Astrocyte (in vitro differentiated cells and primary cell): ENCODE results near the gene TMEM192. TPM values are rescaled to one million over a fixed set of nuclear protein-coding genes. Genes with fewer than 3 reads are reported as not detected.

Source experiments
- DNase-seq: peaks from one replicate; pipeline ENCODE4 v3.0.0-alpha.2; 2010; ENCODE audit warnings: low read depth
- FAIRE-seq: peaks from 2 replicates; lab custom pipeline; 2011; peaks lifted over from hg19 to GRCh38; lab: Jason Lieb, UNC
- H2AFZ ChIP-seq: 2 replicates; pipeline ENCODE4 v1.6.0; 2012; ENCODE audit warnings: low read depth, low read length, inconsistent platforms
- H3K27ac ChIP-seq: 2 replicates; pipeline ENCODE4 v1.5.1; 2011; ENCODE audit warnings: low read depth, low read length, inconsistent platforms
- H3K27me3 ChIP-seq: 2 replicates; pipeline ENCODE4 v1.6.0; 2011; ENCODE audit warnings: low read length, inconsistent platforms; ENCODE audit not compliant: insufficient read depth
- H3K36me3 ChIP-seq: 2 replicates; pipeline ENCODE4 v1.5.1; 2011; ENCODE audit warnings: low read length, inconsistent platforms; ENCODE audit not compliant: insufficient read depth
- H3K4me1 ChIP-seq: 2 replicates; pipeline ENCODE4 v1.5.1; 2011; ENCODE audit warnings: low read length, inconsistent platforms; ENCODE audit not compliant: insufficient read depth
- H3K4me2 ChIP-seq: 2 replicates; pipeline ENCODE4 v1.6.0; 2012; ENCODE audit warnings: low read length, inconsistent platforms
- H3K4me3 ChIP-seq: 2 replicates; pipeline ENCODE4 v1.5.1; 2011; ENCODE audit warnings: low read depth, mild to moderate bottlenecking, low read length, inconsistent platforms; ENCODE audit not compliant: insufficient read depth
- H3K79me2 ChIP-seq: 2 replicates; pipeline ENCODE4 v1.6.0; 2012; ENCODE audit warnings: mild to moderate bottlenecking, low read length, inconsistent platforms; ENCODE audit not compliant: insufficient read depth
- H3K9ac ChIP-seq: 2 replicates; pipeline ENCODE4 v1.6.0; 2012; ENCODE audit warnings: mild to moderate bottlenecking, low read length, inconsistent platforms
- H3K9me3 ChIP-seq: 2 replicates; pipeline ENCODE4 v1.5.1; 2012; ENCODE audit warnings: low read depth, mild to moderate bottlenecking, low read length, inconsistent platforms; ENCODE audit not compliant: insufficient read depth
- H4K20me1 ChIP-seq: 2 replicates; pipeline ENCODE4 v1.6.0; 2012; ENCODE audit warnings: low read length, inconsistent platforms; ENCODE audit not compliant: insufficient read depth
- H3K27ac Mint-ChIP-seq: one replicate; pipeline ENCODE4 v1.8.0; 2021; ENCODE audit warnings: mild to moderate bottlenecking, mixed read lengths; ENCODE audit not compliant: unreplicated experiment
- H3K27me3 Mint-ChIP-seq: one replicate; pipeline ENCODE4 v1.8.0; 2021; ENCODE audit warnings: low read depth, mixed read lengths; ENCODE audit not compliant: unreplicated experiment
- H3K36me3 Mint-ChIP-seq: one replicate; pipeline ENCODE4 v1.8.0; 2021; ENCODE audit warnings: low read depth, mixed read lengths; ENCODE audit not compliant: unreplicated experiment
- H3K4me1 Mint-ChIP-seq: one replicate; pipeline ENCODE4 v1.8.0; 2021; ENCODE audit warnings: low read depth, mixed read lengths; ENCODE audit not compliant: unreplicated experiment
- H3K4me3 Mint-ChIP-seq: one replicate; pipeline ENCODE4 v1.8.0; 2021; ENCODE audit warnings: mild to moderate bottlenecking, moderate library complexity, mixed read lengths; ENCODE audit not compliant: unreplicated experiment
- H3K9me3 Mint-ChIP-seq: one replicate; pipeline ENCODE4 v1.8.0; 2021; ENCODE audit warnings: mild to moderate bottlenecking, mixed read lengths; ENCODE audit not compliant: unreplicated experiment
- EZH2 ChIP-seq: IDR thresholded peaks from 2 replicates; pipeline ENCODE4 v1.6.1; 2012; ENCODE audit warnings: mild to moderate bottlenecking, low read length, inconsistent platforms; ENCODE audit not compliant: insufficient read depth
- total RNA-seq: library from RNA; stranded (reverse); gene quantifications from 2 replicates; pipeline ENCODE4 v1.2.1, GENCODE V29; 2021
- TF ChIP-seq, protein P1 (sequence below): IDR thresholded peaks from 2 replicates; pipeline ENCODE4 v1.5.1; 2011; ENCODE audit warnings: low read depth, mild to moderate bottlenecking, inconsistent platforms, low read length, moderate library complexity; ENCODE audit not compliant: insufficient read depth

The TMEM192 gene
- total RNA-seq, 1 donor from 2014 or later: 20.2 TPM

DNA sequence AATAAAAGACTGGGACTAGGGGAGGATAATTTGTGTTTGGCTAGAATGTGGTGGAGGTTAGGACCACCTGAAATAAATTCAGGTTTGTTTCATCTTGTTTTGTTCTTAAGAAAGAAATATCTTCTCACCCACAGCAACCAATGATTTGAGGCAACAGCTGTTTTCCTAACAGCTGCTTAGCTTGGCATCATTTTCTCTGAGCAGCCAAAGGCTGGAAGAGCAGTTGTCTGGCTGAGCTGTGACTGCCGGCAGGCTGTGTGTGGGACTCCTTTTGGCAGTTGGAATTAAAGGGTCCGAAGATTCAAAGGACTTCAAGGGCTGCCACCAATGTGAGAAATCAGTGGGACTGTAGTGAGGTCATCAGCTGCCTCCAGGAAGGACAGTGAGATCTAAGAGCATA lies 54.0 kb downstream of the TMEM192 start:
- H3K27me3 Mint-ChIP-seq: no peaks in the 10 kb centered on the region
- no peaks in the 10 kb centered on the region for H3K27me3 ChIP-seq
- no peaks in the 10 kb centered on the region for H4K20me1 ChIP-seq
- no peak overlapping the region for H2AFZ ChIP-seq
- H3K36me3 Mint-ChIP-seq: no peaks in the 10 kb centered on the region
- no peak overlapping the region for H3K27ac Mint-ChIP-seq
- no peak overlapping the region for H3K4me3 Mint-ChIP-seq
- H3K9me3 ChIP-seq: no peaks in the 10 kb centered on the region
- no peak for FAIRE-seq
- H3K27ac ChIP-seq: no peak overlapping the region
- no peak overlapping the region for H3K9ac ChIP-seq
- no peak overlapping the region for H3K4me3 ChIP-seq
- H3K36me3 ChIP-seq: no peaks in the 10 kb centered on the region
- no peaks in the 10 kb centered on the region for H3K4me1 ChIP-seq
- no peak overlapping the region for H3K4me2 ChIP-seq
- no peaks in the 10 kb centered on the region for H3K79me2 ChIP-seq
- H3K4me1 Mint-ChIP-seq: peaks cover 6% of the 10 kb centered on the region
- no peak for DNase-seq
- no peaks in the 10 kb centered on the region for H3K9me3 Mint-ChIP-seq
- TF ChIP-seq EZH2: no peak
- TF ChIP-seq, protein P1, sequence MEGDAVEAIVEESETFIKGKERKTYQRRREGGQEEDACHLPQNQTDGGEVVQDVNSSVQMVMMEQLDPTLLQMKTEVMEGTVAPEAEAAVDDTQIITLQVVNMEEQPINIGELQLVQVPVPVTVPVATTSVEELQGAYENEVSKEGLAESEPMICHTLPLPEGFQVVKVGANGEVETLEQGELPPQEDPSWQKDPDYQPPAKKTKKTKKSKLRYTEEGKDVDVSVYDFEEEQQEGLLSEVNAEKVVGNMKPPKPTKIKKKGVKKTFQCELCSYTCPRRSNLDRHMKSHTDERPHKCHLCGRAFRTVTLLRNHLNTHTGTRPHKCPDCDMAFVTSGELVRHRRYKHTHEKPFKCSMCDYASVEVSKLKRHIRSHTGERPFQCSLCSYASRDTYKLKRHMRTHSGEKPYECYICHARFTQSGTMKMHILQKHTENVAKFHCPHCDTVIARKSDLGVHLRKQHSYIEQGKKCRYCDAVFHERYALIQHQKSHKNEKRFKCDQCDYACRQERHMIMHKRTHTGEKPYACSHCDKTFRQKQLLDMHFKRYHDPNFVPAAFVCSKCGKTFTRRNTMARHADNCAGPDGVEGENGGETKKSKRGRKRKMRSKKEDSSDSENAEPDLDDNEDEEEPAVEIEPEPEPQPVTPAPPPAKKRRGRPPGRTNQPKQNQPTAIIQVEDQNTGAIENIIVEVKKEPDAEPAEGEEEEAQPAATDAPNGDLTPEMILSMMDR: no peak

GRCh38 chr4:165055601-165056000 lies 57.1 kb downstream of the TMEM192 start:
- no peak for TF ChIP-seq EZH2
- TF ChIP-seq, protein P1: no peak
- Mint-ChIP-seq H3K27me3 (no peaks in the 10 kb centered on the region), H3K27ac (no peak overlapping the region), H3K9me3 (no peaks in the 10 kb centered on the region), H3K36me3 (no peaks in the 10 kb centered on the region), H3K4me3 (no peak overlapping the region), H3K4me1 (no peaks in the 10 kb centered on the region)
- Histone ChIP-seq H4K20me1 (no peaks in the 10 kb centered on the region), H3K79me2 (no peaks in the 10 kb centered on the region), H3K9ac (no peak overlapping the region), H2AFZ (no peak overlapping the region), H3K4me1 (no peaks in the 10 kb centered on the region), H3K4me3 (no peak overlapping the region), H3K27ac (no peak overlapping the region), H3K27me3 (no peaks in the 10 kb centered on the region), H3K4me2 (no peak overlapping the region), H3K9me3 (no peaks in the 10 kb centered on the region), H3K36me3 (no peaks in the 10 kb centered on the region)
- FAIRE-seq (no peak), DNase-seq (no peak)

DNA sequence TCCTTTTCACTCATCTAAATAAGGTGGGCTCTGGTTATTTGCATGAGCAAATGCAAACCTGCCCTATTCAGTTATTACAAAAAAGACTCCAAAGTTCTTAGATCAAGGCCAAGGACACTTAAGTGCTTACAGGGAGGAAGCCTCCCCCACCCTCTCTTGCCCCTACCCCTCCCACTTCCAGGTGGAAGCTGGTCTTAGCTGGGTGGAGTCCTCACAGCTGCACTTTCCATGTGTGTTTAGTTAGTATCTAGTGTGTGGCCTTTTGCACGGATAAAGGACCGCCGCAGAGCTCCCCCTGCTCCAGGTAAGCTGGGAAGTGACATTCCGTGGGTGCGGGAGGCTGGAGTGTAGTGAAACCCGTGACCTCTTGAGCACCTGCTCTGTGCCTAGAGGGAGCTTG lies 59.0 kb downstream of the TMEM192 start, which contains the start of gene TRIM75:
Gene TRIM75, plus strand, starts transcription at position 222 of the 400 bp plus-strand sequence. CDS start 5,282 bp downstream, outside the sequence.
- DNase-seq (no peak), FAIRE-seq (no peak)
- Histone ChIP-seq H3K4me1 (no peaks in the 10 kb centered on the region), H3K79me2 (no peaks in the 10 kb centered on the region), H3K9ac (no peak within 1 kb of the TSS), H3K36me3 (no peaks in the 10 kb centered on the region), H3K27me3 (no peaks in the 10 kb centered on the region), H3K27ac (no peak within 1 kb of the TSS), H4K20me1 (no peaks in the 10 kb centered on the region), H3K9me3 (no peaks in the 10 kb centered on the region), H3K4me2 (no peak within 1 kb of the TSS), H3K4me3 (no peak within 1 kb of the TSS), H2AFZ (no peak within 1 kb of the TSS)
- H3K4me1 Mint-ChIP-seq: no peaks in the 10 kb centered on the region
- no peaks in the 10 kb centered on the region for H3K36me3 Mint-ChIP-seq
- peak within 1 kb of the TSS; percentile 83 for H3K27ac Mint-ChIP-seq
- TF ChIP-seq, protein P1: no peak
- TF ChIP-seq EZH2: no peak
- no peak within 1 kb of the TSS for H3K4me3 Mint-ChIP-seq
- H3K27me3 Mint-ChIP-seq: no peaks in the 10 kb centered on the region
- H3K9me3 Mint-ChIP-seq: no peaks in the 10 kb centered on the region
